Cardiac muscle cell (in vitro differentiated cells and primary cell): Measurements from ENCODE around the gene RYR3. TPM values are rescaled to one million over a fixed set of nuclear protein-coding genes. Genes with fewer than 3 reads are reported as not detected.

ENCODE experiments used
- DNase-seq, 2 donors: peaks; one replicate each; pipeline versions ENCODE4 v3.0.0 to v3.0.0-alpha.2; 2010 to 2017; ENCODE audit warnings: low read depth in 1 of 2, low spot score in 1 of 2
- H3K27ac ChIP-seq: fragments of 200-600 bp; sonication (generic); 2 replicates; pipeline ENCODE4 v1.5.1; 2016
- H3K27me3 ChIP-seq: fragments of 200-600 bp; sonication (generic); 2 replicates; pipeline ENCODE4 v1.6.0; 2016; ENCODE audit warnings: control low read depth
- H3K36me3 ChIP-seq: fragments of 200-600 bp; sonication (generic); 2 replicates; pipeline ENCODE4 v1.5.1; 2016; ENCODE audit warnings: control low read depth
- H3K4me1 ChIP-seq: fragments of 200-600 bp; sonication (generic); 2 replicates; pipeline ENCODE4 v1.8.1; 2017; ENCODE audit warnings: low read depth, mild to moderate bottlenecking, mixed run types
- H3K4me3 ChIP-seq: fragments of 200-600 bp; sonication (generic); 2 replicates; pipeline ENCODE4 v1.5.1; 2016; ENCODE audit warnings: mild to moderate bottlenecking
- H3K9me3 ChIP-seq: fragments of 200-600 bp; sonication (generic); 2 replicates; pipeline ENCODE4 v1.5.1; 2017; ENCODE audit warnings: low read depth, mild to moderate bottlenecking, control low read depth
- CTCF ChIP-seq: IDR thresholded peaks from 2 replicates; pipeline ENCODE4 v1.5.1; 2012; ENCODE audit warnings: low read depth, mild to moderate bottlenecking, low read length
- polyA plus RNA-seq: library from polyadenylated mRNA; unstranded; fragments of >200 nt; fragmentation: Nextera tagmentation; extraction: Ambion mirVana; gene quantifications from 2 replicates; pipeline ENCODE4 v1.2.1, GENCODE V29; 2016
- total RNA-seq: library from RNA; depleted of rRNA; stranded (reverse); fragments of >200 nt; gene quantifications from 2 replicates; pipeline ENCODE4 v1.2.3, GENCODE V29; 2016

The RYR3 gene
- total and polyA plus RNA-seq, 2 experiments from 2014 or later = 0.39 to 0.54 TPM

DNA sequence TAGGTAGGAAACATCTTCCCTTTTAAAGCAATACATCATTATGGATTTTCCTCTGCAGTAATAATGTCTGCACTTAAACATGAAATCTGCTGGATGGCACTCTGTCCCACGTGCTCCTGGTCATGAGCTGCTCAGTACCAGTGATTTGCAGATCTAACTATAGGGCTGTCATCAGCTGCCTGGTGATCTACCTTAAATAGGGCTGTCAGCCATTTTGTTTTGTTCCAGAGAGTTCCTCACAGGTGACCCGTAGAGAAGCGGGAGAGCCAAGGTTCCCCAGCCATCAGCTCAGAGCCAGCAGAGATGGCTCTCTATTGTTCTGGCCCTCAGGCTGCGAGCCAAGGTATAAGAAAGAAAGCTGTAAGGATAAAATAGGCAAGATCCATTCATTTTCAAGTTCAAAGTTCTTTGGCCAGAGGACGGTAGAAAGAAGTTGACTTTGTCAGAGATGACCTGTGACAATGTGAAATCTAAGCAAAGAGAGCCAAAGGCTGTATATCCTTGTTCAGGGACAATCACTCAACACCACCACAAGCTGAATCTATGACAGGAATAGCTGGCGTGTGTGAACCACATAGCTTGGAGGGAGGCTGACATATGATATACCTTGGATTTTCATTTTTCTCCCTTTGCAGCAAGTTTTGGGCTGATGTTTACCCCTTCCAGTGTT, 156.5 kb downstream of the RYR3 start:
- no peaks in the 10 kb centered on the region for H3K4me1 ChIP-seq
- TF ChIP-seq CTCF = no peak
- no peaks in the 10 kb centered on the region for H3K36me3 ChIP-seq
- no peak for DNase-seq
- H3K27me3 ChIP-seq = no peaks in the 10 kb centered on the region
- H3K27ac ChIP-seq = no peak overlapping the region
- no peaks in the 10 kb centered on the region for H3K9me3 ChIP-seq
- no peak overlapping the region for H3K4me3 ChIP-seq

- Histone ChIP-seq H3K4me3 (no peak overlapping the region), H3K9me3 (no peaks in the 10 kb centered on the region)
- TF ChIP-seq CTCF = no peak
Measured at GRCh38 chr15:33467816-33468163, 157.0 kb downstream of the RYR3 start.

GRCh38 chr15:33468740-33469139, 158.0 kb downstream of the RYR3 start:
- DNase-seq = no peak
- no peak for TF ChIP-seq CTCF
- H3K27ac ChIP-seq = no peak overlapping the region

More at GRCh38 chr15:33467816-33468163, 157.0 kb downstream of the RYR3 start:
- DNase-seq = no peak
- Histone ChIP-seq H3K27ac (no peak overlapping the region), H3K4me1 (no peaks in the 10 kb centered on the region), H3K27me3 (no peaks in the 10 kb centered on the region), H3K36me3 (no peaks in the 10 kb centered on the region)

DNA sequence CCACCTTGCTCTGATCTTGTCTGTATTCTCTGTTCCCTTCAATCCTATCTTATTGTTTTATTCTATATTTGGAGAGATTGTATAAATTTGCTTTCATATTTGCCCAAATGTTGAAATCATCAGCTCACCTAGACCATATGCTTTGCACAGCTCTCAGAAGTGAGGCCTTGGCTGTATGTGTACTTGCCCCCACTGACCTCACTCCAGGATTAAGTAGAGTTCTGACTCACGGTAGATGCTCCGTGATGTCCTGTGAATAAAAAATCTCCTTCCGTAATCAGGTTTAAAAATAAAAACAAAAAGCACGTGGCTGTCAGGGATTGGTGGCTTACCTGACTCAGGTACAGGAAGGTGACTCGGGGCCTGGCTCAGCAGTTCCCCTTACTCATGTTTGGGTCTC, 162.2 kb downstream of the RYR3 start:
- H3K4me3 ChIP-seq = no peak overlapping the region
- DNase-seq = no peak
- H3K27me3 ChIP-seq = no peaks in the 10 kb centered on the region
- H3K27ac ChIP-seq = no peak overlapping the region
- no peaks in the 10 kb centered on the region for H3K36me3 ChIP-seq
- no peak for TF ChIP-seq CTCF
- H3K9me3 ChIP-seq = no peaks in the 10 kb centered on the region
- H3K4me1 ChIP-seq = no peaks in the 10 kb centered on the region

More at GRCh38 chr15:33468740-33469139, 158.0 kb downstream of the RYR3 start:
- no peaks in the 10 kb centered on the region for H3K9me3 ChIP-seq
- no peaks in the 10 kb centered on the region for H3K27me3 ChIP-seq
- H3K4me3 ChIP-seq = no peak overlapping the region
- no peaks in the 10 kb centered on the region for H3K36me3 ChIP-seq
- no peaks in the 10 kb centered on the region for H3K4me1 ChIP-seq

DNA sequence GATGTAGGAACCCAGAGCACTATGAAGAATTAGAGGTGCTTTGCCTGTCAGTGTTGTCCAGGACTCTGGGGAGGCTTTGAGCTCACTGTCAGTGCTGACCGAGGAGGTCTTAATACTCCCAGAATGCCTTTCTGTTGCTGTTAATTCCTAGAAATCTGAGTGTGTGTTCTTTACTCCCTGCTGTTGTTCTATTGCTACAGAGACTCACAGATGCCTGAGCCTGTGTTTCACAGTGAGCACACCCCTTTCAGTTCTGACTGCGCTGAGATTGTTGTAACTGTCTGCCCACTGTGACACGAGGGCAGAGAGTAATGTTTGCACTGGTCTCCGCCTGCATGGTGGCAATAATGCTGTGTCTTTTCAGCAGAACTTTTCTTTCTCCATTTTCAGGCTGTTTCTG, 162.9 kb downstream of the RYR3 start:
- Histone ChIP-seq H3K4me3 (no peak overlapping the region), H3K36me3 (no peaks in the 10 kb centered on the region), H3K27ac (no peak overlapping the region), H3K9me3 (no peaks in the 10 kb centered on the region), H3K4me1 (no peaks in the 10 kb centered on the region), H3K27me3 (no peaks in the 10 kb centered on the region)
- no peak for TF ChIP-seq CTCF
- DNase-seq = no peak

DNA sequence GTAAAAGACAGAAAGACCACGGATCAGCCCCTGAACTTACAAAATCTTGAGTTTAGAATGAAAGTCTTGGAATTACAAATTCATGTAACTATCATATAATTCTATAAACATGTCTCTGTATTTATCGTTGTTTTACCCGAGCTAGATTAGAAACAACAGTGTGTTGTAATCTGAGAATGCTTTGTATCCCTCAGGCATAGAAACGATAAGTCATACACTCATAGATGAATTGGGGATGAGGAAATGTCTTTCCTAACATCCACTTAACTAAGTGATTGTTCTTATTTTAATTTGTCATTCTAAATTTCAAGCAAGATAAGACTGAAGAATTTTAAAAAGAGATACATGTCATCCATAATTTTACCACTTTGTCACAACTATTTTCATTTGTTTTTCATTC, 165.3 kb downstream of the RYR3 start:
- no peak for TF ChIP-seq CTCF
- Histone ChIP-seq H3K9me3 (no peaks in the 10 kb centered on the region), H3K4me1 (no peaks in the 10 kb centered on the region), H3K27me3 (no peaks in the 10 kb centered on the region), H3K36me3 (no peaks in the 10 kb centered on the region), H3K27ac (no peak overlapping the region), H3K4me3 (no peak overlapping the region)
- DNase-seq = no peak
